ENCODE measurements around the gene FICD.
A peak's percentile ranks its signal among the peaks of the same experiment; 100 is the strongest.

Gene FICD

GRCh38 chr12:108505129-108505528, 9.9 kb upstream of the FICD start:
- no peak for DNase-seq

DNA sequence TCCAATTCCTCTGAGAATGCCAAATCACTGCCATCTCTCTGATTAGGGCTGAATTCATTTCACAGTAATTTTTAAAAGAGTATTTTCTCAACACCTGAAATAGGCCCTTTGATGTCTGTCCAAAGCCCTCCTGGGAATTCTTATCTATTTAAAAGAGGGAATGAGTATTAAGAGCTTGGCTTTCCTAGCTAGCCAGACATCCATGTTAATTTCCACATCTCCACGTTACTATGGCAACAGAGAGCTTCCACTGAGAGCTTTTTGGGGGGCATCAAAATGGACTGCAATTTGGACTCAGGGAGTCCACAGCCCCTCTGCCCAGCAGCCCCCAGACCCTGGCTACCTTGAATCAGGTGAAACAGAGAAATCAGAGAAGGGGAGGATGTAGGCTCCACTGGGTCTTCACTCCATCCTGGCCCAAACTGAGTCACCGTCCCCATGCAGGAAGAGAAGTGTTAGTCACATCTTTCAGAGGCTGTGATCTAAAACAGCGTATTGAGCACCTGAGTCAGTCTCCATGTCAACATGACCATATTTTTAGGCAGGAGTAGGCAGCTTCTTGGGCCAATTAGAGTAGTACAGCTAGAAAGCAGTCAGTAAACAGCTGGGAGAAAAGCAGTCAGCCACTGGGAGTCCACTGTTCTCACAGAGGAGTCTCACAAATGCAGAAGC, 7.0 kb upstream of the FICD start:
- no peak for DNase-seq

- DNase-seq: no peak
Measured at GRCh38 chr12:108509806-108510205, 5.3 kb upstream of the FICD start.

GRCh38 chr12:108510836-108511235, 4.2 kb upstream of the FICD start:
- DNase-seq: no peak

- DNase-seq: peak; percentile 78
Measured at GRCh38 chr12:108511633-108512540, 3.2 kb upstream of the FICD start.

DNA sequence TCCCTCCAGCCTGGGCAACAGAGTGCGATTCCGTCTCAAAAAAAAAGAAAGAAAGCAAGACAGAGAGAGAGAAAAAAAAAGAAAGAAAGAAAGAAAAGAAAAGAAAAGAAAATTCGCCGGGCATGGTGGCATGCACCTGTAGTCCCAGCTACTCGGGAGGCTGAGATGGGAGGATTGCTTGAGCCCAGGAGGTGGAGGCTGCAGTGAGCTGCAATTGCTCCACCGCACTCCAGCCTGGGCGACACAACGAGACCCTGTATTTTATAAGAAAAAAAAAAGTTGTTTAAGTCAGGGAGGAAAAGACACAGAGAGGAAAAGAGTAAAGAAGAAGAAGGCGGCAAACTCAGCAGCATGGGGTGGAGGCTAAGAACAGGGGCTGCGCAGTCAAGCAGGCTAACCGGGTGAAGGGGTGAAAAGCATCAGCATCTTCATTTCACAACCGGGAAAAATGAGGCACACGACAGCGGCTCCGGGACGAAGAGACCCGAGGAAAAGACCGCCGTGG, 557 bp upstream of the FICD start:
- no peak for DNase-seq

DNA sequence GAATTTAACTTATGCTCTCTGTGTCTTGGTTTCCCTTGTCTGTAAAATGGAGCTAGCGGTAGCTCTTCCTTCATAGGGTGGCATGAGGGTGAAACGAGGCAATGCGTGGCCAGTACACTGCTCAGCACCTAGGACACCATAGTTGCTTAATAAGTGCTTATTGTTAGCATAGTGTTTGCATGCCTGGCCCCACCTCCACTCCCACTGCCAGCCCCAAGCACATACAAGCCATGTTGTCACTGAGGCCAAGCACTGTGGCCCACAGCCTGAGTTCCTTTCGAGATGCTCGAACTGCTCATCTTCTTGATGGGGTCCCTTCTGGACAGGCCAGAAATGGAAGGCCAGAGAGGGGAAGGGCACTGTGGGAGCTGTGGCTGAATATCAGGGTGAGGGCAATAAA, 839 bp downstream of the FICD start:
- no peak for DNase-seq

DNA sequence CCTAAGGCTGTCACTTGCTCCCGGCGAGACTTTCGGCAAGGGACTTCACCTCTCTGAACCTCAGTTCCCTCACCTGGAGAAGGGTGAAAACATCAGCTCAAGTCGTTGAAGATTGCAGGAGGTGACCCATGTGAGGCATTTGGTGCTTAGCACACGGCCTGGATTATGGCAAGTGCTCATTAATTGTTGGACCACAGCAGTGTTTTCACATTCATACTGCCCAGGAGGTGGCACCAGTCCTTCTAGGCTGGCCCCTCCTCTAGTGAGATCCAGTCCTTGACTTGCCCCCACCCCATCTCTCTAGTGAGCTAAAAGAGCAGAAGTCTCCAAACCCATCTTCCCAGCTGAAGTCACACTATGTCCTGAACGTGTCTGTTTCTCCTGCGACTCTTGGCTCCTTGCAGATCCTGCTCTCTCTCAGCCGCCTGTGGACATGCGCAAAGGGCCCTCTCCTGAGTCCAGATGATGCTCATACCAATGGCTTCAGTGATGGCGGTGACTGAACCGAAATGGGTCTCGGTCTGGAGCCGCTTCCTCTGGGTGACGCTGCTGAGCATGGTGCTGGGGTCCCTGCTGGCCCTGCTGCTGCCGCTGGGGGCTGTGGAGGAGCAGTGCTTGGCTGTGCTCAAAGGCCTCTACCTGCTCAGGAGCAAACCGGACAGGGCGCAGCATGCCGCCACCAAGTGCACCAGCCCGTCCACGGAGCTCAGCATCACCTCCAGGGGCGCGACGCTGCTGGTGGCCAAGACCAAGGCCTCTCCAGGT, 1.6 kb downstream of the FICD start:
- no peak for DNase-seq

DNA sequence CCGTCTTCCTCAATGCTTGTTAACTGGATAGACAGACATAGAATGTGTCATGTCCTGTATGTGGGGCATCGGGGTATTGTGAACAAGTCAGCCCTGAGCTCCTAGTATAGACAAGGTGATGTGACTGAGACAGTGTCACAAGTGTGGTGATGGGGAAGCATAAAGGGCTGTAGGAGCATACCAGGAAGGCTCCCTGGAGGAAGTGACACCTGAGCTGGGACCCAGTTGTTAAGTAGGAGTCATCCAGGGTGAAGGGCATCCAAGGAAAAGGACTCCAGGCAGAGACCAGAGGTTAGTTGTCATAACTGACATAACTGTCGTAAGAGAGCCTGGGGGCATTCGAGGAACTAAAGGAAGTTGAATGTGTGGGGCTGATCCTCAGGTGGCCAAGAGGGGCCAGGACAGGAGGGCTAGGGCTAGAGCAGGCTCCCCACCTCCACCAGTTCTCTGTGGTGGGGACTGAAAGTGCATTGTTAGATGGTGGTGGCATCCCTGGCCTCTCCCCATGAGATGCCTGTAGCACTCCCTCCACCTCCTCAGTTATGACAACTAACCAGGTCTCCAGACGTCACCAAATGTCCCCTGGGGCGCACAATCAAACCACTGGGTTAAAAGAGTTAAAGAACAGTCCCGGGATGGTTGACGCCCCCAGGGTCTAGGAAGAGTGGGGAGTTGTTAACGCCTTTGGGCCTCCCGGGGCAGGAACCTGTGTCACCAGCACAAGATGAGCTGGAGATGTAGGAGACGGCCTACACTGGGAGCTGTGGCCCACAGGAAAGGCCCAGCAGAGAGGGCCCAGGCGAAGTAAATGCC, 2.4 kb downstream of the FICD start:
- DNase-seq: no peak

DNA sequence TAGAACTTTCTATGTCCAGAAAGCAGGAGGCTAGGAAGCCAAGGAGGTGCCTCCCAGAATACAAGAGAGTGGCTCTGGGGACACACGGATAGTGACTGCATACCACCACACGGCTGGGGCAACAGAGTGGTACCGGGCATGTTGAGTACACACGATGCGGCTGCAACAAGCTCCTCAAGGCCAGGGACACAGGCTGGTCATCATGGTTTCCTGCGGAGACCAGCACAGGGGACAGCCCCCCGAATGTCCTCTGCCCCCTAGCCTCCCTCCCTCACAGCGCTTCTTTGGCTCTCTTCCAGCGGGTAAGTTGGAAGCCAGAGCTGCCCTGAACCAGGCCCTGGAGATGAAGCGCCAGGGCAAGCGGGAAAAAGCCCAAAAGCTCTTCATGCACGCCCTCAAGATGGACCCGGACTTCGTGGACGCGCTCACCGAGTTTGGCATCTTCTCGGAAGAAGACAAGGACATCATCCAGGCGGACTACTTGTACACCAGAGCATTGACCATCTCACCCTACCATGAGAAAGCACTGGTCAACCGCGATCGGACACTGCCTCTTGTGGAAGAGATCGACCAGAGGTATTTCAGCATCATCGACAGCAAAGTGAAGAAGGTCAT, 3.1 kb downstream of the FICD start:
- no peak for DNase-seq

- DNase-seq: no peak
Measured at GRCh38 chr12:108518716-108519496, 3.8 kb downstream of the FICD start.

GRCh38 chr12:108519558-108519957, 4.5 kb downstream of the FICD start:
- no peak for DNase-seq

- no peak for DNase-seq
Measured at GRCh38 chr12:108523365-108523764, 8.3 kb downstream of the FICD start.

DNA sequence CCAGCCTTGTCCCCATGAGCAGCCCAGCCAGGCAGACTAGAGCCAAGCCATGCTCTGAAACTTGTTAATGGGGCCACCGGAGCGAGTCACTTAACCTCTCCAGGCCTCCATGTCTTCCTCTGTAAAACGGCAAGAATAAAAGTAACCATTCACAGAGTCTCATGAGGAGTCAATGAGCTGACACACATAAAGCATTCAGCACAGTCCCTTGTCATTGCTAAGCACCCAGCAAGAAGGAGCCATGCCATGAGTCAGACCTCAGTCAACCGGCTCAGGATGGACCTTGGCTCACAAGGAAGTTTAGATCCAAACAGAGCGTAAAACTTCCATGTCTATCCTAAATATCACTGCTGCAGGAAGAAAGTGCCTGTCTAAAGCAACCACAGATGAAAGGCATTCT, 10.6 kb downstream of the FICD start:
- DNase-seq: no peak

DNA sequence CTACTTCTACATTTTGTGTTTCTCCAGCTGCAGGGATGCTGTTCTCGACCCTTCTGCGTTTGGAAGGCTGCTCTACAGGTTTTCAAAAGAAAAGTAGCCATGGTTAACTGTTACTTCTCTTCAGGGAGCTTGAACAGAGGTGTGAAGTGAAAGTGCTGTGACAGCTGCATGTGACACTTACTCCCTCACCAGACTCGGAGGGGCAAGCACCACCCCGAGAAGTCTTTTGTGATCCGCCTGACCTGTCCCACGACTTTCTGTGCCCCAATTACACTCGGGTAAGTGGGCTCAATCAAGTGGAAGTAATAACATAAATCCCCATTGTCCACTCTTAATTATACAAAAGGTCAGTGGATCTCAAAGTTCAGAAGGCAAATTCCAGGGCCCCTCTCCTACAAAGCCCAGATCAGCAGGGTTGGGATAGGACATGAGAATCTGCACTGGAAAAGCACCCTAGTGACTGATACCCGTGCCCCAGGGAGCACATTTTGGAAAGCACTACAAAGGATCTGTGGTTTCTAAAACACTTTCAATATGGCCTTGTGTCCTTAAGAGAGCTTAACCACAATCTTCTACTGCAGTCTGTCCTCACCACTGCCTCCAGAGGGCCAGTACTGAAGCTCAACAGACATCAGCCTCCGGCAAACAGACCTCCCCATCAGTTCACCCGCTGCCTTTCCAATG, 11.5 kb downstream of the FICD start:
- DNase-seq: no peak

GRCh38 chr12:108527166-108527496, 12.1 kb downstream of the FICD start:
- DNase-seq: no peak

DNA sequence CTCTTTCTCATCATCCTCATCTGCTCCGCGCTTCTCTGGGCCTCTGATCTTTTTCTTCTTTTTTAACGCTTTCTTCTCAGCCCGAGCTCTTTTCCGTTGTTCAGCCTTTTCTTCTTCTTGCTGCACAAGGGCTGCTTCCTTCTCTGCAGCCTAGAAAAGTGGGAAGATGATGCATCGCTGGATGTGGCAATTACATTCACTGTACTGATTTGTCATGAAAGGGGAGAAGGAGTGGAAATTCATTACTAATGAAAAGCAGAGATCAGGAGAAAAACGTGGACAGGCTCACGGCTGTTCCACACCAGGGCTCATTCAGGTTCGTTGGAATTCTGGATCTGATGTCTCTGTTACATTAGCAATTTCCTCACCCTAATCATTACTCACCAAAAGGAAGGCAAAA, 15.1 kb downstream of the FICD start:
- no peak for DNase-seq

- DNase-seq: peak; percentile 69
Measured at GRCh38 chr12:108531929-108532848, 17.1 kb downstream of the FICD start.

DNA sequence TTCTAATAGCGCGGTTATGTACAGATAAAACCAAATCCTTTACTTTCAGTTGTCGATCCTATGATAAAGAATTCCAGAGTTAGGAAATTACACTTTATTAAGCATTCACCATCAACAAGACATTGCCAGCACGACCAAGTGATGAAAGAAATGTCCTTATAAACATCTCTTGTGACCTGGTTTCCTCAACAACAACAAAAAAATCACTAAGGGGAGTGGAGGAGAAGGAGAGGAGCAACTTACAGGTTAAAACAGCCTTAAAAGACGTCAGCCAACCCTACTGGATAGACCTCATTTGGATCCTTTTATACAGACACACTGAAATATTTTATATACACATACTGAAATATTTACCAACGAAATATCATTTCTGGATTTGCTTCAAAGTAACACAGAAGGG, 23.1 kb downstream of the FICD start:
- no peak for DNase-seq

Measured in NCI-H510A treated with DMSO at 0.1 percent for 48 hours (cell line).